IMR-90 (cell line): Measurements from ENCODE around the gene SYT3. TPM values are rescaled to one million over a fixed set of nuclear protein-coding genes. Genes with fewer than 3 reads are reported as not detected.

ENCODE experiments used
- ATAC-seq: fragments of 200-7000 bp; cut with Tn5 transposase; 2 replicates; pipeline ENCODE4 v1.9.1; 2020; ENCODE audit warnings: low read depth, mild to moderate bottlenecking, moderate library complexity
- BruUV-seq: library from RNA; stranded (reverse); fragments of 400-500 nt; replicated peaks from 2 replicates; lab custom pipeline; 2021; lab: Mats Ljungman, UMichigan
- CTCF ChIA-PET: fragments of 300-600 bp; formaldehyde crosslinking; extraction: SDS; loops from one replicate; lab custom pipeline; 2021; ENCODE audit warnings: antibody characterized with exemption; lab: Yijun Ruan, JAX
- POLR2A ChIA-PET: fragments of 300-600 bp; sonication (Branson Sonifier 250); formaldehyde crosslinking; loops from one replicate; lab custom pipeline; 2022; ENCODE audit warnings: antibody characterized with exemption; ENCODE audit not compliant: unreplicated experiment; lab: Charles Lee
- DNase-seq: peaks from one replicate; pipeline ENCODE4 v3.0.0; 2013
- H2AFZ ChIP-seq: replicated peaks from 2 replicates; pipeline ENCODE3; 2013; ENCODE audit warnings: low read length, mild to moderate bottlenecking; ENCODE audit not compliant: poor library complexity
- H2AK5ac ChIP-seq: 2 replicates; pipeline ENCODE4 v1.6.1; 2013; ENCODE audit warnings: low read depth, low read length, inconsistent platforms
- H2AK9ac ChIP-seq: replicated peaks from 2 replicates; pipeline ENCODE3; 2013; ENCODE audit warnings: mild to moderate bottlenecking, low read depth, low read length, moderate library complexity; ENCODE audit not compliant: poor library complexity
- H2BK120ac ChIP-seq: 2 replicates; pipeline ENCODE4 v1.6.1; 2013; ENCODE audit warnings: low read depth, low read length, inconsistent platforms
- H2BK15ac ChIP-seq: 3 replicates; pipeline ENCODE4 v1.6.1; 2013; ENCODE audit warnings: low read depth, low read length, inconsistent platforms
- H2BK20ac ChIP-seq: 2 replicates; pipeline ENCODE4 v1.6.1; 2013; ENCODE audit warnings: low read depth, mild to moderate bottlenecking, inconsistent platforms, low read length, moderate library complexity
- H2BK5ac ChIP-seq: 2 replicates; pipeline ENCODE4 v1.6.1; 2013; ENCODE audit warnings: mild to moderate bottlenecking, low read depth, low read length, inconsistent platforms; ENCODE audit not compliant: poor library complexity, severe bottlenecking
- H3K14ac ChIP-seq: replicated peaks from 2 replicates; pipeline ENCODE4 v1.6.1; 2013; ENCODE audit warnings: low read depth, low read length, inconsistent platforms
- H3K18ac ChIP-seq: 2 replicates; pipeline ENCODE4 v1.6.1; 2013; ENCODE audit warnings: low read depth, low read length, control low read depth
- H3K23ac ChIP-seq: 2 replicates; pipeline ENCODE4 v1.6.1; 2013; ENCODE audit warnings: low read depth, low read length, inconsistent platforms
- H3K27ac ChIP-seq: 2 replicates; pipeline ENCODE4 v1.5.1; 2013; ENCODE audit warnings: mild to moderate bottlenecking, control low read depth, low read length; ENCODE audit not compliant: insufficient read depth
- H3K27me3 ChIP-seq: 2 replicates; pipeline ENCODE4 v1.6.1; 2013; ENCODE audit warnings: low read length; ENCODE audit not compliant: control insufficient read depth, insufficient read depth
- H3K36me3 ChIP-seq: 2 replicates; pipeline ENCODE4 v1.6.1; 2013; ENCODE audit warnings: low read length, mixed read lengths; ENCODE audit not compliant: control insufficient read depth, insufficient read depth
- H3K4ac ChIP-seq: 2 replicates; pipeline ENCODE4 v1.6.1; 2013; ENCODE audit warnings: low read depth, low read length, inconsistent platforms
- H3K4me1 ChIP-seq: 2 replicates; pipeline ENCODE4 v1.6.1; 2013; ENCODE audit warnings: low read length, mixed read lengths; ENCODE audit not compliant: control insufficient read depth, insufficient read depth
- H3K4me2 ChIP-seq: 2 replicates; pipeline ENCODE4 v1.6.1; 2013; ENCODE audit warnings: low read depth, mild to moderate bottlenecking, control low read depth, low read length, moderate library complexity
- H3K4me3 ChIP-seq: 2 replicates; pipeline ENCODE4 v1.5.1; 2013; ENCODE audit warnings: low read depth, mild to moderate bottlenecking, control low read depth, low read length, moderate library complexity; ENCODE audit not compliant: insufficient read depth
- H3K56ac ChIP-seq: 2 replicates; pipeline ENCODE4 v1.6.1; 2013; ENCODE audit warnings: low read length, inconsistent platforms; ENCODE audit not compliant: insufficient read depth; ENCODE audit errors: extremely low read depth
- H3K79me1 ChIP-seq, 2 experiments: 2 replicates each; pipeline ENCODE4 v1.6.1; 2013; ENCODE audit warnings: low read length in 2 of 2, inconsistent platforms in 1 of 2, low read depth in 1 of 2
- H3K9ac ChIP-seq: 2 replicates; pipeline ENCODE4 v1.6.1; 2013; ENCODE audit warnings: low read depth, low read length, control low read depth
- H3K9me1 ChIP-seq: 2 replicates; pipeline ENCODE4 v1.6.1; 2013; ENCODE audit warnings: low read length, inconsistent platforms; ENCODE audit not compliant: insufficient read depth
- H3K9me3 ChIP-seq: 2 replicates; pipeline ENCODE4 v1.6.1; 2013; ENCODE audit warnings: low read length; ENCODE audit not compliant: control insufficient read depth, insufficient read depth
- H4K20me1 ChIP-seq: 2 replicates; pipeline ENCODE4 v1.6.1; 2013; ENCODE audit warnings: low read length, inconsistent platforms; ENCODE audit not compliant: insufficient read depth
- H4K5ac ChIP-seq: 2 replicates; pipeline ENCODE4 v1.6.1; 2013; ENCODE audit warnings: mild to moderate bottlenecking, low read depth, low read length, control low read depth
- H4K8ac ChIP-seq, 2 experiments: 2 replicates each; pipeline ENCODE4 v1.6.1; 2013; ENCODE audit warnings: low read depth in 2 of 2, low read length in 2 of 2, control low read depth in 1 of 2, inconsistent platforms in 1 of 2
- H4K91ac ChIP-seq: 2 replicates; pipeline ENCODE4 v1.6.1; 2013; ENCODE audit warnings: low read depth, low read length, inconsistent platforms; ENCODE audit not compliant: insufficient read depth
- BHLHE40 ChIP-seq: fragments of 150-350 bp; IDR thresholded peaks from 2 replicates; pipeline ENCODE4 v1.6.1; 2016; ENCODE audit warnings: mild to moderate bottlenecking, low read depth, low read length
- CEBPB ChIP-seq: IDR thresholded peaks from 2 replicates; pipeline ENCODE4 v1.6.1; 2012; ENCODE audit warnings: low read depth, low read length, improper control_type of control experiment
- CHD1 ChIP-seq: IDR thresholded peaks from 2 replicates; pipeline ENCODE4 v1.6.1; 2012; ENCODE audit warnings: low read depth, low read length, improper control_type of control experiment
- CTCF ChIP-seq: conservative IDR thresholded peaks from 2 replicates; pipeline ENCODE4 v1.5.1; 2012; ENCODE audit warnings: mild to moderate bottlenecking, low read depth, low read length, improper control_type of control experiment
- ELK1 ChIP-seq: fragments of 150-350 bp; IDR thresholded peaks from 2 replicates; pipeline ENCODE4 v1.6.1; 2016; ENCODE audit warnings: low read depth, mild to moderate bottlenecking, low read length, moderate library complexity, borderline replicate concordance
- FOS ChIP-seq: fragments of 150-350 bp; IDR thresholded peaks from 2 replicates; pipeline ENCODE4 v1.6.1; 2016; ENCODE audit warnings: low read depth, low read length
- MAFK ChIP-seq: IDR thresholded peaks from 2 replicates; pipeline ENCODE4 v1.6.1; 2012; ENCODE audit warnings: low read depth, low read length, improper control_type of control experiment
- MAZ ChIP-seq: IDR thresholded peaks from 2 replicates; pipeline ENCODE4 v1.6.1; 2012; ENCODE audit warnings: low read depth, mild to moderate bottlenecking, low read length, improper control_type of control experiment, moderate library complexity, borderline replicate concordance
- MXI1 ChIP-seq: IDR thresholded peaks from 2 replicates; pipeline ENCODE4 v1.6.1; 2012; ENCODE audit warnings: low read depth, mild to moderate bottlenecking, low read length, moderate library complexity, borderline replicate concordance
- NFE2L2 ChIP-seq: fragments of 150-350 bp; IDR thresholded peaks from 2 replicates; pipeline ENCODE4 v1.6.1; 2016; ENCODE audit warnings: low read depth, mild to moderate bottlenecking, low read length
- POLR2A ChIP-seq: IDR thresholded peaks from 2 replicates; pipeline ENCODE4 v1.6.1; 2012; ENCODE audit warnings: mild to moderate bottlenecking, low read depth, low read length
- RAD21 ChIP-seq: IDR thresholded peaks from 2 replicates; pipeline ENCODE4 v1.6.1; 2012; ENCODE audit warnings: low read length, improper control_type of control experiment
- RCOR1 ChIP-seq: IDR thresholded peaks from 2 replicates; pipeline ENCODE4 v1.6.1; 2012; ENCODE audit warnings: mild to moderate bottlenecking, low read length, improper control_type of control experiment; ENCODE audit not compliant: insufficient replicate concordance
- RFX5 ChIP-seq: IDR thresholded peaks from 2 replicates; pipeline ENCODE4 v1.8.0; 2012; ENCODE audit warnings: low read depth, mild to moderate bottlenecking, low read length, moderate library complexity
- SMC3 ChIP-seq: fragments of 150-350 bp; IDR thresholded peaks from 2 replicates; pipeline ENCODE4 v1.6.1; 2016; ENCODE audit warnings: low read depth, mild to moderate bottlenecking, antibody characterized with exemption, low read length, moderate library complexity
- USF2 ChIP-seq: fragments of 150-350 bp; IDR thresholded peaks from 2 replicates; pipeline ENCODE4 v1.6.1; 2017; ENCODE audit warnings: mild to moderate bottlenecking, antibody characterized with exemption, low read length, low read depth
- WGBS, 2 experiments: methylation state at CpG; one replicate each; pipeline versions ENCODE4 v1.1.5 to v1.1.7; 2013; ENCODE audit warnings: missing lambda C conversion rate in 2 of 2; ENCODE audit not compliant: insufficient read length in 1 of 2; ENCODE audit errors: extremely low coverage in 2 of 2; 5-methylcytosine and 5-hydroxymethylcytosine counted together
- dilution Hi-C: fragments of 300-500 bp; cut with HindIII; formaldehyde crosslinking; loops from one replicate; pipeline ENCODE4 v1.14.3; 2018; ENCODE audit warnings: low sequenced_read_pairs; ENCODE audit not compliant: unreplicated experiment
- in situ Hi-C: fragments of 300-500 bp; cut with MboI; formaldehyde crosslinking; loops from 3 replicates; pipeline ENCODE4 v1.14.3; 2019; ENCODE audit warnings: low sequenced_read_pairs, inconsistent platforms, mixed read lengths
- intact Hi-C: fragments of 100-400 bp; cut with micrococcal nuclease; formaldehyde crosslinking; loops from 2 replicates; pipeline ENCODE4 v1.10.0; 2022
- polyA plus RNA-seq, 3 experiments: library from polyadenylated mRNA; depleted of rRNA; stranded (reverse); fragments of >200 nt; gene quantifications; 2 replicates each; pipeline ENCODE4 v1.2.3, GENCODE V29; 2012; ENCODE audit warnings: low replicate concordance in 1 of 3
- total RNA-seq: library from RNA; depleted of rRNA; stranded (reverse); fragments of >200 nt; gene quantifications from 2 replicates; pipeline ENCODE4 v1.2.3, GENCODE V29; 2012

The SYT3 gene
- total and polyA plus RNA-seq, 2 of the 4 experiments (the other 2 are of a cell fraction): 0.05 TPM; not detected in 1

- H2BK15ac ChIP-seq: no peak overlapping the region
- POLR2A ChIA-PET: no interaction called here
- no peak overlapping the region for H2AK5ac ChIP-seq
- no peak overlapping the region for H2AFZ ChIP-seq
- intact Hi-C loops: loop anchor here (1.0 kb wide), 2 partner anchors 114 to 253 kb away; no protein-coding TSS in a partner anchor
- dilution Hi-C loops: no loop called here
- H4K5ac ChIP-seq: no peak overlapping the region
- no peak overlapping the region for H2BK120ac ChIP-seq
- peaks cover 2% of the 10 kb centered on the region for H3K4me1 ChIP-seq
- H3K36me3 ChIP-seq: no peaks in the 10 kb centered on the region
- H3K56ac ChIP-seq: no peak overlapping the region
- no TSS peak for BruUV-seq
- no peak overlapping the region for H2AK9ac ChIP-seq
- H3K9ac ChIP-seq: no peak overlapping the region
- H3K4ac ChIP-seq: no peak overlapping the region
- TF ChIP-seq MXI1 (no peak), ELK1 (no peak), CEBPB (no peak), BHLHE40 (no peak), NFE2L2 (no peak), POLR2A (no peak), MAFK (no peak), USF2 (no peak), CHD1 (no peak), SMC3 (no peak), RFX5 (no peak), RCOR1 (no peak), RAD21 (no peak), CTCF (no peak), FOS (no peak), MAZ (no peak)
- WGBS, 2 experiments: no CpG with 5 or more reads among the region's 20 CpGs
- H3K4me2 ChIP-seq: no peak overlapping the region
- no peak for DNase-seq
- no peak overlapping the region for H4K91ac ChIP-seq
- no peak overlapping the region for H2BK20ac ChIP-seq
- CTCF ChIA-PET: interaction anchor here (0.8 kb wide), 1 partner anchor 55 kb away, joined by 3 read pairs; no protein-coding TSS in a partner anchor
- no peak overlapping the region for H2BK5ac ChIP-seq
- no peaks in the 10 kb centered on the region for H3K79me1 ChIP-seq
- H3K27ac ChIP-seq: no peak overlapping the region
- peaks cover 4% of the 10 kb centered on the region for H3K9me3 ChIP-seq
- ATAC-seq: no peak
- 0 out of 2 replicates have a peak, but pooled peaks cover 3% of the 10 kb centered on the region for H4K20me1 ChIP-seq
- H3K9me1 ChIP-seq: no peaks in the 10 kb centered on the region
- H3K14ac ChIP-seq: no peak overlapping the region
- no peak overlapping the region for H3K23ac ChIP-seq
- no peak overlapping the region for H3K4me3 ChIP-seq
- in situ Hi-C loops: no loop called here
- no peak overlapping the region for H4K8ac ChIP-seq
- H3K18ac ChIP-seq: no peak overlapping the region
- peaks cover 58% of the 10 kb centered on the region for H3K27me3 ChIP-seq
Measured at GRCh38 chr19:50668879-50669278, 29.2 kb upstream of the SYT3 start.
